ENCODE measurements around the gene GOSR2.

GOSR2 gene

DNA sequence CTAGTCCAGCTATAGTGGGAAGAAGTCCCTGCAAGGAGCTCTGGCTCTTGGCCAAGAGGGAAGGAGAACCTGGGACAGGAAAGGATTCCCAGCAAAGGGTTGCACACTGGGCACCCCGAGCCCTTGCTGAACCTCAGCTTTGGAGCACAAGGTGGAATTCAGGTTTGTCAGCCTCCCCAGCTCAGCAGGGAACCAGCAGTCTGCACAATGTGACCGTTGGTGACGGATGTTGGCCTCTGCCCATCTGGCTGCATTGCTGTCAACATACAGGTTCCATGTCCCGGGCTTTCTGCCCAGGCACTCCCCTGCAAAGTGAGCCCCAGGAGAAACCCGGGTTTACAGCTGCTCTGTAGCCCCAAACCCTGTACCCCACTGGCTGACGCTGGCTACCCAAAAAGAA lies 49.4 kb downstream of the GOSR2 start:
- H3K4me3 ChIP-seq (ENCODE audit: low read depth, low read length) = no peak overlapping the region
- ChIA-PET CTCF (interaction anchor here (1.0 to 1.1 kb wide), 2 partner anchors 20 to 30 kb away, joined by 3 to 5 read pairs; no protein-coding TSS in a partner anchor), POLR2A (no interaction called here)
- TF ChIP-seq CTCF (IDR thresholded peaks at IDR 0.05; ENCODE audit: insufficient read depth, low read length, missing control alignments) = no peak
- DNase-seq (ENCODE audit: low read depth, low spot score) = no peak

- H3K4me3 ChIP-seq (ENCODE audit: low read depth, low read length) = no peak overlapping the region
- no peak for DNase-seq (ENCODE audit: low read depth, low spot score)
- TF ChIP-seq CTCF (IDR thresholded peaks at IDR 0.05; ENCODE audit: insufficient read depth, low read length, missing control alignments) = no peak
- CTCF ChIA-PET = interaction anchor here (1.1 to 1.2 kb wide), 2 partner anchors 26 to 32 kb away, joined by 3 to 4 read pairs; no protein-coding TSS in a partner anchor
- POLR2A ChIA-PET = no interaction called here
Measured at GRCh38 chr17:46974086-46974485, 51.1 kb downstream of the GOSR2 start.

- ChIA-PET CTCF (interaction anchor here (1.2 kb wide), 1 partner anchor 33 kb away, joined by 3 read pairs; no protein-coding TSS in a partner anchor), POLR2A (no interaction called here)
- TF ChIP-seq CTCF (IDR thresholded peaks at IDR 0.05; ENCODE audit: insufficient read depth, low read length, missing control alignments) = no peak
- no peak for DNase-seq (ENCODE audit: low read depth, low spot score)
- H3K4me3 ChIP-seq (ENCODE audit: low read depth, low read length) = no peak overlapping the region
Measured at GRCh38 chr17:46975287-46975686, 52.3 kb downstream of the GOSR2 start.

GRCh38 chr17:46976626-46977270 lies 53.8 kb downstream of the GOSR2 start:
- POLR2A ChIA-PET = no interaction called here
- DNase-seq (ENCODE audit: low read depth, low spot score) = no peak
- no peak overlapping the region for H3K4me3 ChIP-seq (ENCODE audit: low read depth, low read length)
- no peak for TF ChIP-seq CTCF (IDR thresholded peaks at IDR 0.05; ENCODE audit: insufficient read depth, low read length, missing control alignments)
- CTCF ChIA-PET = interaction anchor here (0.6 to 1.4 kb wide), 3 partner anchors 15 to 34 kb away, joined by 3 to 4 read pairs (median 3); no protein-coding TSS in a partner anchor

DNA sequence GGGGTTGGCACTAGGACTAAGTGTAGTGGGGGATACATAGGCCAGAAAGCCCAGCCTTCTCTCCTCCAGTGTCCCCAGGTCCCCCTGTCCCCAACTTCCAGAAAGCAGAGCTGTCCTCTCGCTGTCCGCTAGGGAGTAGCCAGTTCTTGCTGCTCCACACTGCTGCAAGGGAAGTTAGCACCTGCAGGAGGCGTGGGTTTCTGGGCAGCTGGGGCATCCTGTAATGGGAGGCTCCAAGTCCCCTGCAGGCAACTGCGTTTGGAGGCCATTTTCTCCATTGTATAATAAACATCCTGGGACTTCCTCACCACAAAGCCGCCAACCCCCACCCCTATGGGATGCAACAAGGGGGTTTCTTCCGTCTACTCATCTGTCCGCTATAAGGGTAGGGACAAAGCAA lies 54.4 kb downstream of the GOSR2 start:
- DNase-seq (ENCODE audit: low read depth, low spot score) = no peak
- ChIA-PET CTCF (interaction anchor here (1.3 to 1.4 kb wide), 2 partner anchors 29 to 34 kb away, joined by 3 to 4 read pairs; no protein-coding TSS in a partner anchor), POLR2A (no interaction called here)
- no peak overlapping the region for H3K4me3 ChIP-seq (ENCODE audit: low read depth, low read length)
- peak; percentile 29 for TF ChIP-seq CTCF (IDR thresholded peaks at IDR 0.05; ENCODE audit: insufficient read depth, low read length, missing control alignments)

- no peak for DNase-seq (ENCODE audit: low read depth, low spot score)
- ChIA-PET CTCF (interaction anchor here (1.3 kb wide), 1 partner anchor 35 kb away, joined by 4 read pairs; no protein-coding TSS in a partner anchor), POLR2A (no interaction called here)
- TF ChIP-seq CTCF (IDR thresholded peaks at IDR 0.05; ENCODE audit: insufficient read depth, low read length, missing control alignments) = no peak
- no peak overlapping the region; the same call in 1 of the 2 replicates for H3K4me3 ChIP-seq (ENCODE audit: low read depth, low read length)
Measured at GRCh38 chr17:46977750-46978488, 55.0 kb downstream of the GOSR2 start.
